Fibroblast of pulmonary artery (primary cell): ENCODE results near the gene RAPGEF2.
"Not testable (repeated sequence)": the region's sequence is repeated elsewhere in the genome, so short reads cannot be mapped to it uniquely, and the experiment has no call there.

Source experiments
- DNase-seq: peaks from one replicate; pipeline ENCODE4 v3.0.0-alpha.2; 2010; ENCODE audit warnings: low read depth
- H3K4me3 ChIP-seq: replicated peaks from 2 replicates; pipeline ENCODE4 v1.5.1; 2011; ENCODE audit warnings: low read depth, mild to moderate bottlenecking, control low read depth, low read length, moderate library complexity
- TF ChIP-seq, protein P1 (sequence below): IDR thresholded peaks from 2 replicates; pipeline ENCODE4 v1.5.1; 2011; ENCODE audit warnings: mild to moderate bottlenecking, control low read depth, low read length, inconsistent platforms; ENCODE audit errors: missing control alignments

The RAPGEF2 gene

DNA sequence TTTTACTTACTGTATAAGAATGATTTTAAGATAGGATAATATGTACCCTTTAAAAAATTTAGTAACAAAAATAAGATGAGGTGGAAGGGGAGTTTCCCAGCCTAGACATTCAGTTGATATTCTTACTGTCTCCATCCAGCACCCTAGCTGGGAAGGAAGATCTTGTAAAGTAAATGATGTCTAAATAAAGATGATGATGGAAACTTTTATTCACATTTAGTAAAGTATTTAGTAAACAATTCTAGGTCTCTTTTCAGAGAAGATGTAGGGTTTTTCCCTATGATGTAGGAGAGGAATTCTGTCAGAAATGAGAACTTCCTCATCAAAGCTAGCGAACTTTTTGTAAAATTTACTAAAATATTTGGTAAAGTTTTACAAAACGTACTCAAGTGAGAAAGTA lies 136.8 kb downstream of the RAPGEF2 start:
- H3K4me3 ChIP-seq: no peak overlapping the region
- TF ChIP-seq, protein P1, sequence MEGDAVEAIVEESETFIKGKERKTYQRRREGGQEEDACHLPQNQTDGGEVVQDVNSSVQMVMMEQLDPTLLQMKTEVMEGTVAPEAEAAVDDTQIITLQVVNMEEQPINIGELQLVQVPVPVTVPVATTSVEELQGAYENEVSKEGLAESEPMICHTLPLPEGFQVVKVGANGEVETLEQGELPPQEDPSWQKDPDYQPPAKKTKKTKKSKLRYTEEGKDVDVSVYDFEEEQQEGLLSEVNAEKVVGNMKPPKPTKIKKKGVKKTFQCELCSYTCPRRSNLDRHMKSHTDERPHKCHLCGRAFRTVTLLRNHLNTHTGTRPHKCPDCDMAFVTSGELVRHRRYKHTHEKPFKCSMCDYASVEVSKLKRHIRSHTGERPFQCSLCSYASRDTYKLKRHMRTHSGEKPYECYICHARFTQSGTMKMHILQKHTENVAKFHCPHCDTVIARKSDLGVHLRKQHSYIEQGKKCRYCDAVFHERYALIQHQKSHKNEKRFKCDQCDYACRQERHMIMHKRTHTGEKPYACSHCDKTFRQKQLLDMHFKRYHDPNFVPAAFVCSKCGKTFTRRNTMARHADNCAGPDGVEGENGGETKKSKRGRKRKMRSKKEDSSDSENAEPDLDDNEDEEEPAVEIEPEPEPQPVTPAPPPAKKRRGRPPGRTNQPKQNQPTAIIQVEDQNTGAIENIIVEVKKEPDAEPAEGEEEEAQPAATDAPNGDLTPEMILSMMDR: no peak
- DNase-seq: no peak

DNA sequence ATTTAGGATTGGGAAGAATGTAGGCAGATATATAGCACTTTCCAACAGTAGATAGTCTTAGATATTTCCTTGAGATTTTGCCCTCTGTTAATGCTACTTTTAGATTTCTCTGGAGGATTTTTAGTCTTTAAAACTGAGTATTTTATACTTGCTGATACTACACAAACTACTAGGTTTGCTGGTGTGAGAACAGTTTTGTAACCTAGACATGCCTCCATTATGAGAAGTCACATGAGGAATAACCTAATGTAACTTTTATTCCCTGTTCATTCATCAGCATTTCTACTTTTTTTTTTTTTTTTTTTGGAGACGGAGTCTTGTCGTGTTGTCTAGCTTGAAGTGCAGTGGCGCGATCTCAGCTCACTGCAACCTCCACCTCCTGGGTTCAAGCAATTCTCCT lies 137.2 kb downstream of the RAPGEF2 start:
- H3K4me3 ChIP-seq: no peak overlapping the region
- TF ChIP-seq, protein P1: no peak
- no peak for DNase-seq

DNA sequence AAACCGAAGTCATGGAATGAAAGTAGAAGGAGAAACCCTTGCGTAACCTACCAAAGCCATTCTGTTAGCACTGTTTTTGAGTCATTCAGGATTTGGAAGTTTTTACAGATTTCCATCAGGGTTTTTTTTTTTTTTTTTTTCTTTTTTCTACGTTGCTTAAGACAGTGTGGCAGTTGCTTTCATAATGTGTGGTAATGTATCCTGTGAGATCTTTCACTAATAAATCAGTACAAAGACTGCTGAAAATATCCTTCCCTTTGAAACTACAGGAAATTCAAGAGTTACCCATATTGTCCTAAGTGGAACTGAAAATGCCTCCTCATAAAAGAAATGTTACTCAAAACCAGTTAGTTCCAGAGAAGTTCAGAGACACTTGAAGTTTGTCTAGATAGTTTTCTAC lies 137.8 kb downstream of the RAPGEF2 start:
- TF ChIP-seq, protein P1: no peak
- H3K4me3 ChIP-seq: no peak overlapping the region
- DNase-seq: peak; percentile 66

DNA sequence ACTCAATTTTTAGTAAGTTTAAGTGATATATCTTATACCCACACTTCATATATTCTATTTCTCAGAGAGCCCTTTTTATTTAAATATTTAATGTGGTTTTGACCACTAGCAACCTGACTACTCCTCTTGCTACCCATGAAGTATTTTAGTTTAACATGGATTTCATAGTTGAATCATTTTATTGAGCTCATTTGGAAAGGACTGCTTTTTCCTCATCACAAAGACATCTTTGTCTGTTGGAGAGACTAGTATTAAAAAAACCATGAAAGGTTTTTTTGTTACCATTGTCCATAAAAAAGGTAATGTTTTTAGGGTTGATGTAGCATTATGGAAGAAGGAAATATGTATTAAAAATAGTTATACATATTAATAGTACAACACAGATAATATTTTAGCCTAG lies 139.5 kb downstream of the RAPGEF2 start:
- DNase-seq: no peak
- H3K4me3 ChIP-seq: no peak overlapping the region
- TF ChIP-seq, protein P1: no peak

DNA sequence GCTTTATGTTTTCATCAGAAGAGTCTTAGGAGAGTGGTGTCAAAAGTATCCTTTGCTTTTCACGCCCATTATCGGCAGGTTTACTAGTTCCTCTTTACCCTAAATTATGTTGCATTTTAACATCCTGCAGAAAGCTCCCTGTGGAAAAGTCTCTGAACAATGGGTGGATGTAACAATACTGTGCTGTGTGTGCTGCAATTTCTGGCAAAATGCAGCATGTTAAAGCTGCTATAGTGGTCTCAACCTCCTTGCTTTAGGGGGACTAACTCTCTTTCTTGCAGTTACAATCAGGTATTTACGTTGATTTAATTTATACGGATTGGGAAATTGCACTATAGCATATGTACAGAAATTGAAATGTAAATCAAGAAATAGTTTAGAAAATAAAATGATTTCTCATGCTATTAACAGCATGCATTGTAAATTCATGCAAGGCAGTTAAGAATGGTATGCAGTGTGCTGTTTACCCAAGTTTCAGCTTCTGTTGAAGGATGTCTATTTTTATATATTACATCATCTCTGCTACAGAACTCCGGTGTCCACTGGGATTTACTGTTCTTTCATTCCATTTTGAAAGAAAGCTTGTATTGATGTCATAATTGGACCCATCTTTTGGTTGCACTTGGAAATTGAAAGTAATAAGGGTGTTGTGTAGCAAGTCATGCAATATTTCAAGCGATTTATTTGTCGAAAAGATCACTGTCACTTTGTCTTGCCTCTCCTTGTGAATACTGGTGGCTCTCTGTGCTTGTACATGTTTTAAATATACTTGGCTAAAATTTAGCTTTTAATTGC lies 145.7 kb downstream of the RAPGEF2 start:
- H3K4me3 ChIP-seq: peak overlapping the region; percentile 51
- TF ChIP-seq, protein P1: no peak
- DNase-seq: peak; percentile 87

DNA sequence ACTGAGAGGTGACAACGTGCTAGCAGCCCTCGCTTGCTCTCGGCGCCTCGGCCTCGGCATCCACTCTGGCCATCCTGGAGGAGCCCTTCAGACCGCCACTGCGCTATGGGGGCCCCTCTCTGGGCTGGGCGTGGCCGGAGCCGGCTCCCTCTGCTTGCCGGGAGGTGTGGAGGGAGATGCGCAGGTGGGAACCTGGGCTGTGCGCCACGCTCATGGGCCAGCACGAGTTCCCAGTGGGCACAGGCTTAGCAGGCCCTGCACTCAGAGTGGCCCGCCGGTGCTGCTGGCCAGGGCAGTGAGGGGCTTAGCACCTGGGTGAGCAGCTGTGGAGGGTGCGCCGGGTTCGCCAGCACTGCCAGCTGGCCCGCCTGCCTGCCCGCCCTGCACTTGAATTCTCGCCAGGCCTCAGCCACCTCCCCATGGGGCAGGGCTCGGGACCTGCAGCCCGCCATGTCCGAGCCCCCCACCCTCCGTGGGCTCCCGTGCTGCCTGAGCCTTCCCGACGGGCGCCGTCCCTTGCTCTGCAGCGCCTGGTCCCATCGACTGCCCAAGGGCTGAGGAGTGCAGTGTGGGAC lies 148.0 kb downstream of the RAPGEF2 start:
- no peak overlapping the region for H3K4me3 ChIP-seq
- no peak for DNase-seq
- TF ChIP-seq, protein P1: no peak

DNA sequence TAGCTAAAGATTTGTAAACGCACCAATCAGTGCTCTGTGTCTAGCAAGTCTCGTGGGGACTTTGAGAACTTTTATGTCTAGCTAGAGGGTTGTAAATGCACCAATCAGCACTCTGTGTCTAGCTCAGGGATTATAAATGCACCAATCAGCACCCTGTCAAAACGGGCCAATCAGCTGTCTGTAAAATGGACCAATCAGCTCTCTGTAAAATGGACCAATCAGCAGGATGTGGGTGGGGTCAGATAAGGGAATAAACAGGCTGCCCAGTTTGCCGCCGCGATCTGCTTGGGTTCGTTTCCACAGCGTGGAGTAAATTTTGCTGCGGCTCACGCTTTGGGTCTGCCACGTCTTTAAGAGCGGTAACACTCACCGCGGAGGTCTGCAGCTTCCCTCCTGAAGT lies 148.7 kb downstream of the RAPGEF2 start:
- H3K4me3 ChIP-seq, DNase-seq: not testable (repeated sequence)
